CD4-positive, alpha-beta T cell treated with Interferon alpha-2 for 1 hour (primary cell): ENCODE data around the gene NOL9.

Experiments
- DNase-seq, 2 donors: peaks; one replicate each; pipeline ENCODE4 v3.0.0-alpha.2; 2020 to 2022

The NOL9 gene

DNA sequence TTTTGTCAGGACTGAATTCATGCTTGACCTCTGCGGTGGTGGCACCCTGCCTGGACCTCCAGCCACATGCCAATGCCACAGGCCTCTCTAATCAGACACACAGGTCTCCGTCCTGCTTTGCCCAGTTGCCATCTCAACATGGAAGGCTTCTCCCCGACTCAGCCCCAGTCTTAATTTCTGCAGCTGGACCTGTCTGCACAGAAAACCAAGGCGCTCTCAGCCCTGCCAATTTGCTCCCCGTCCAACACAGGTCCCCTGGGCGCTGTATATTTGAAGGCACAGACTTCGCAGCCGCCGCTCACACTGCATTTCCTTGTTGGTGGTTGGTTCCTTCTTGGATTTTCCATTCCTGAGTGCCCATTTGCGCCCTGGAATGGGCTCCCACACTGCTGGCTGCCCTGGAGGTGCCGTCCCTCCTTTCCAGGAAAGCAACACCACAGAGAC, 34.8 kb downstream of the NOL9 start:
- no peak for DNase-seq

DNA sequence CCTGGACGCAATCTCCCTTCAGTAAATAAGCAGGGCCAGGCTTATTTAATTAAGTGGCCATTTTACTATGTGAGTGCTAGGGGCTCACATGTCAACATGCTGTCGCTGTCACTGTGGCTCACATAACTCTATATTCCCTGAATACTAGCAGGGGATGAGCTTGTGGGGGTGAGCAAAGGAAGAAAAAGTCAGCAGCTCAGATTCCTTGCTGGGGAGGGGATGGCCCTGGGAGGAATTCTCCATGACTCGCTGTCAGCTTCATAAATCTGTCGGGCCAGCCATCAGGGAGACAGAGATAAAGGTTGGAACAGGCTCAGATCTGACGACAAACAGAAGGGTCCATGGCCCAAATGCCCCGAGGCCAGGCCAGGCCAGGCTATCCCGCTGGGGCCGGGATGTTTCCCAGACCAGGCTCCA, 36.9 kb downstream of the NOL9 start:
- DNase-seq: no peak

DNA sequence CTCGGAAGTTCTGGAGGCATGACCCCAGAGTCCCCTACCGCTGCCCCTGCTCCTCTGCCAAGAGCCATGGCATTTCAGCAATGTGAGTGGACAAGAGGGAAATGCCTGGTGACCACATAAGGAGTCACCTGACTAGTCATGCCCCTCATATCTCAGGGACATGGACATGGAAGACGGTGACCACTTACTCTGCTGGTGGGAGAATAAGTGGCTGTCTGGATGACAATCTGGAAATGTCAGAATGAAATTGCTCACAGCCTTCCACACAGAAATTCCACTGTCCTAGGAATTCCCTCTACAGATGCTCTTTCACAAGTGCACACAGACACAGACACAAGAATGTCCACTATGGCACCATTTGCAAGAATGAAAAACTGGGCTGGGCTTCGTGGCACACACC, 38.5 kb downstream of the NOL9 start:
- no peak for DNase-seq

DNA sequence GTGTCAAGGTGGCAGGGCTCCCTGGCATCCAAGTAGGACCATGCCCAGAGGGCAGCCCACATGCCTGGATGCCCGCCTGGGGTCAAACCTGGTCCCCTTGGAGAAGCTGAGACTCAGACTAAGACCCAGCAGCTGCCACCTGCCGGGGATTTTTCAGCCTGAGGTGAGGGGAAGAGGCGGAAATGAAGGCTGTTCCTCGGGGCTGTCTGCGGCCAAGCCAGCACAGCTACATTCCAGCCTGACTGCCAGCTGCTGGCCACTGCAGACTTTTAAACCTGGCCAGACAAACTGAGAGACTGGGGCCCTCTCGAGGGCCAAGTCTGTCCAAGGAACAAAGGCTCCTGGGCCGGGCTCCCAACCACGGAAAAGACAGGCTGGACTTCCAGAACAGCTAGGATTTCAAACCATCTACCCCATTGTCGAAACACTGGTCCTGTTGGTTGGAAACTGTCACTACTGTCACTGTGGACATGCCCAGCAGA, 41.0 kb downstream of the NOL9 start:
- no peak for DNase-seq

DNA sequence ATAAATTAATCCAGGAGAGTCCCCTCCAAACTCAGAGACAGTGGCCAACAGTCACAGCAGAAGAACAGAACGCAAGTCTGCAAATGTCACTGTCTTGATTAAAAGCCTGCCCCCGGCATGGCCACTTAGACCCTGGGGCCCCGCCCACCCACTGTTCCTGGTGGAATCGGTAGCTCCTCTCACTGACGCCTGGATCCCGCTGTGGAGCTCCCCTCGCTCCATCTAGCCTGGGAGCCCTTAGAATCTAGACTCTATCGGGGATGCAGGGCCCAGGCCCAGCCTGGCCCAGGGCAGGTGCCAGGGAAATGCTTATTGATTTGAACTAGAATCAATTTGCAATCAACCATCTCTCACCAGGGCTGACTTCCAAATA, 41.4 kb downstream of the NOL9 start:
- no peak for DNase-seq

DNA sequence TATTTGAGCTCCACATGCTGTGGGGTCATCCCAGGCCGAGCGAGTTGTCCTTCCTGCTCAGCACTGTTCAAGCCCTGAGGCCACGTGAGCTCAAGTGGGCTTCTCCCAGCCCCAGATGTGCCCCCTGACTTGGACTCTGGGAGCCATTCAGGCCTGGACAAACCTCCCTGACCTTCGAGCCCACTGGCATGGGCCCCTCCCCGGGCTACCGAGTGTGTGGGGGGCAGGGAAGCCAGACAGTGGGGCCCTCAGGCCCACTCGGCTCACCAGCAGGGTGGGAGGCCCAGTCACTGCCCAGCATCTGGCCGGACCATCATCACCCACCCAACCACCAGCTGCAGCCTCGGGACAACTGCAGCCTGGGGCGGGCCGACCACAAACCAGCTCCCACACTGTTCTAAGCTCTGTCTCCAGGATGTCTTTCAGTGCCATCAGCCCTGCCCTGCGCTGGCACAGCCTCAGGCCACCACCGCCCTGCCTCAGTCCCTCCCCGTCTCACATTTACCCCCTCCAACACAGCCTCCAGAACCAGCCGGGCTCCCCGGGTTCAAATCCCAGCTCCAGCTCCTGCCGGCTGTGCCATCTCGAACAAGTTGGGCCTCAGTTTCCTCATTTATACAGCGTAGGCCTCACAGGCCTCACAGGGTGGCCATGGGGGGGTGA, 41.9 kb downstream of the NOL9 start:
- no peak for DNase-seq

DNA sequence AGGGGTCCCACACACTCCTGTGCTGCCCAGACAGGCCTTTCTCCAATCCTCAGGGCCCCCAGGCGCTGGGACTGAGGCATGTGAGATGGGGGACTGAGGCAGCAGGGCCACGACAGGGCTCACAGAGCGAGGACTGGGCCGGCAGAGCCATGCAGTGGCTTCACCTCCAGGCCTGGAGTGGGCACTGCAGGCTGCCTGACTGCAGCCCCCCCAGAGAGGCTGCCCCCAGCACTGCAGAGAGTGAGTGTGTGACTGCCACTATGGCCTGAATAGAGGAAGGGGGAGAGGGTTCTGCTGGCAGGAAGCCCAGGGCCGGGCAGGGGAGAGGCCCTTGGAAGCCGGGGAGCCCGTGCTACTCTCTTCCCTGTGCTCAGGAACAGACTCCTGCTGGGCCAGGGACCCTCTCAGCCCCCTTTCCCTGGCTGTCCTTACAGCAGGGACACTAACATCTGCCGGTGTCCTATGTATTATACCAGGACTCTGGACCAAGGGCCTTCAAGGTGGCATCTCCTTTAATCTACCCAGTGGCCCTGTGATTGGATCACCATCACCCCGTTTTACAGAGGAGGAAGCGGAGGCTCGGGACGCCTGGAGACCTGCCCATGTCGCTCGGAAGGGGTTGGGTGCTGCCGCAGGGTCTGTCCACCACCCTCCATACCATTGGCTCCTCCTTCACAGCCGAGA, 42.6 kb downstream of the NOL9 start:
- no peak for DNase-seq

DNA sequence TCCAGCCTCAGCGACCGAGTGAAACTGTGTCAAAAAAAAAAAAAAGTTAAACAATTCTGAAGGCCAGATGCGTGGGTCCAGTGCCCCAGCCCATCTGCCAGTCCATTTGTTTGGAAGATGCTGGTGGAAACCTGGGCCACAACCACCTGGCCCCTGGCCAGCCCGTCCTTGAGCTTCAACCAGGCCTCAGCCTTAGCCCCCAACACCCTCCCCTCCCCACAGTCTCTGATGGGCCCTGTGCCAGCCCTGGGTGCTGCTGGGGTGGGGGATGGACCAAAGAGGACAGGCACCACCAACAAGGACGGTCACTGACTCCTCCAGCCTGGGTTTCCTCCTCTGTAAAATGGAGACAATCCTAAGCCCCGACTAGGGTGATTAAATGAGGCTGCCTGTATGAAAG, 43.3 kb downstream of the NOL9 start:
- no peak for DNase-seq

DNA sequence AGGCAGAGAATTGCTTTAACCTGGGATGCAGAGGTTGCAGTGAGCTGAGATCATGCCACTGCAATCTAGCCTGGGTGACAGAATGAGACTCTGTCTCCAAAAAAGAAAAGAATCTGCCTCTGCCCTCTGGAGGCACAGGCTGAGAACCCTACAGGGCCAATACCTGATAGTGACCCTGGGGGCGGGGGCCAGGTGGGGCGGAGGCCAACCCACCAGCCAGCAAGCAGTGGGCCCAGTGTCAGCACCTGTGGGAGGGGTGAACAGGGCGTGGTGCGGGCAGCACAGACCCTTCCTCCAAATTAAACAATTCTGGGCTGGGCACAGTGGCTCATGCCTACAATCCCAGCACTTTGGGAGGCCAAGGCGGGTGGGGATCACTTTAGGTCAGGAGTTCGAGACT, 43.8 kb downstream of the NOL9 start:
- DNase-seq: no peak

DNA sequence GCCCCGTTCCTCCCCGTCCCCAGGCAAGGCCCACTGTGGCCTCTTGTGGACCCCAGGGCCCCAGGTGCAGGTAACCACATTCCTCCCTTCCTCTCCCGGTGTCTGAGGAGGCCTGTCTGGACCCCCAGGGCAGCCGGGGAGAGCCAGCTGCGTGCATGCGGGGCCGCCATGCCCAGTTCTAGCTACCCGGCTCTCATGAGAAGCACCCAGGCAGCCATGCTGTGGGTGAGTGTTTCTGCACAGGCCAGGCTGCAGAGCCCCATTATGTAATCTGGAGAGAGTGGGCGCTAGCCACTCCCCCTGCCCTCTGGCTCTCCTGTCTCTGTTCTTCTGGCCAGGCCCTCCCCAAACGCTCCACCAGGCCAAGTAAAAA, 44.4 kb downstream of the NOL9 start:
- DNase-seq: no peak

DNA sequence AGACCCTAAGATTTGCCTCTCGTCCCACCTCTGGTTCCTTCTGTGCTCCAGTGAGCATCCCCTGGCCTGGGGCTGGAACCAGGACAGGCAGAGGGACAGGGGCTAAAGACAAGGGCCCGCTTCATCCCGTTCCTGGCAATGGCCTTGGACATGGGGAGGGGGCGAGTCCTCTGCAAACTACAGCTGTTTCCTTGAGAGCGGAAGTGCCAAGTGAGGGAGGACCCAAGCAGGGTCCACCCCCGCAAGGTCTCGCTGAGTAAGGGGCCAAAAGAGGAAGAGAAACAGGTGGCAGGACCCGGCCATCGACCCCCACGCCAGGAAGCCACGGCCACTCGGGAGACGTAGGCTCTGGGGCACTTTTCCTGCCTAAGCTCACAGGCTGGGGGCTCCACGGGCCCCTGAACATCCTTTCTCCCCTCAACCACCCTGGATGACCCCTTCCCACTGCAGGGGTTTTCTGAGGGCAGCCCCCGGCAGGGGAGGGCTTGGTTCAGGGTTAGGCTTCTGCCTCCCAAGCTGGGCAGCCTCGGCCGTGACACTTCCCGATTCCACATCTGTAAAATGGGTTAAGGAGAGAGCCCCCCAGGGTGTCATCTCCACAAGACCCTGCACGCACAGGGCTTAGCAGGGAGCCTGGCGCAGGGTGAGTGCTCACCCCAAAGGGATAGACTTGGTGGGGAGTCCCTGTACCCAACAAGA, 44.9 kb downstream of the NOL9 start:
- no peak for DNase-seq

DNA sequence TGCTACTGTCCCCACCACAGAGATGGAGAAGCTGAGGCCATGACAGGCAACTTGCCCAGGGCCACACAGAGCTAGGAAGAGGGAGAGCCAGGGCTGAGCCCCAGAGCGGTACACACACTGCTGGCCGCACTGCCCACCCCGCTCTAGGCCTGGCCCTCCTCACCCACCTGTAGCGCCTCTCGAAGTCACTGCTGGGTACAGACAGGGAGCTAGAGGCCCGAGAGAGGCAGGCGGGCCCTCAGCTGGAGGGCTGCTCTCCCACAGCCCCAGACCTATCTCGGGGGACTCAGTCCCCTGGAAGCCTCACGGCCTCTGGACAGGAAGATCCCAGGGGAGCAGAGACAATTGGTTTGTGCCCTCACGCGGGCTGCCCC, 45.5 kb downstream of the NOL9 start:
- no peak for DNase-seq

DNA sequence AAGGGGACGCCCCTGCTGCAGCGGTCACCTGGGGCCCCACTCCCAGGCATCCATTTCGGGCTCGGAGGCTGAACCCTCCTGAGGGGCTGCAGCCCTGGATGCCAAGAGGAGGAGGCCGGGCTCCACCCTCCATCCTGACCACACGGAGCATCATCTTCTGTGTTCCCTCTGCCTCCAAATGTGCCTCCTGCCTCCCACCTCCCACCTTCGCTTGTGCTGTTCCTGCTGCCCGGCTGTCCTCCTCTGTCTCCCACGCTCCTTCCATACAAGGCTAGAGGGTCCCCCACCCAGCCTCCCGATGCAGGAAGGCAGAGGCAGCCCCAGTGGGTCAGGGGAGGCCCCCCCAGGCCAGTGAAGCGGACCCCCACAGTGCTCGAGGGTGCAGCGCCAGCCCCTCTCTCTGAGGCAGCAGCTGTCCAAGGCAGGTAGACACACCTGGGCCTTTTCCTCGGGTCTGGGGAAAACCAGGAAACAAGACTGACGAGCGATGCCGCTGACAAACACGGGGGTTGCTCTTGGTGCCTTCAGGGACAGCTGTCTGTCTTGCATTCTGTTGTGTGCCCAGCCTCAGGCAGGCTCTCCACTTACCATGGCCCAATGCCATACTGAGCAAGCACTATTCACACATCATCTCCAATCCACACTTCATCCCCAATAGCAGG, 46.0 kb downstream of the NOL9 start:
- no peak for DNase-seq

DNA sequence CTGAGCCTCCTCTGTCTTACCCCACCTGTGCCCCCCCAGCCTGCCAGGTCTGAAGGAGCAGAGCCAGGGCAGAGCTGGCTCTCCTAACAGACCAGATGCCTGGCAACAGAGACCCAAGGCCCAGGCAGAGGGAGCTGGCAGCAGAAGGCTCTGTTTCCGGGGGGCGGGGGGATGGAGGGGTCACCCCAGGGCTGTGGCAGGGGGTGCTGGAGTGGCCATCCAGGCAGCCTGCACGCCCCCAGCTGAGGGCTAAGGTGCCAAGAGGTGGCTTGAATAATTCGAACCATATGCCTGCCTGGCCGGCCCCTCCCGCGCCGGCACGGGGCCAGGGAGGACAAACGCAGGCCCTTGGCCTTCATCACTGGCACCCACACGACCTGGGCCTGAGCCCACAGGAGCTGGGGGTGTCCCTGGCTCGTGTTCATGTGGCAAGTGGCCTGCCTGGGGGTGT, 46.8 kb downstream of the NOL9 start:
- no peak for DNase-seq

DNA sequence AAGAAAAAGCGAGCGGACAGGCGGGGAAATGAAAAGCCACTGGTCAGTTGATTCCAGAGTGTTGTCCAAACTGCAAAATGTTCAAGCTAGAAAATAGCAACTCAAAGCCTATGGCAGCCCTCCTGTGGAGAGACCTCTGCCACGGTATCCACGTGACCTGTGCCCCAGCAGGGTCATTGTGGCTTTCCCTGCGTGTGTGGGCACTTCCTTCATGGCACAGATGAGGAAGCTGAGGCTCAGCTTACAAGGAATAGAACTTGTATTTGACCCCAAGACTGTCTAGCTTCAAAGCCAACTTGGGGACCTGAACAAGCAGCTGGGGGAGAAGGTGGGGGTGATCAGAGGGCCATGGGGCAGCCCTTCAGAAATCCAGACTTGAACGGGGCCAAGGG, 47.3 kb downstream of the NOL9 start:
- no peak for DNase-seq

DNA sequence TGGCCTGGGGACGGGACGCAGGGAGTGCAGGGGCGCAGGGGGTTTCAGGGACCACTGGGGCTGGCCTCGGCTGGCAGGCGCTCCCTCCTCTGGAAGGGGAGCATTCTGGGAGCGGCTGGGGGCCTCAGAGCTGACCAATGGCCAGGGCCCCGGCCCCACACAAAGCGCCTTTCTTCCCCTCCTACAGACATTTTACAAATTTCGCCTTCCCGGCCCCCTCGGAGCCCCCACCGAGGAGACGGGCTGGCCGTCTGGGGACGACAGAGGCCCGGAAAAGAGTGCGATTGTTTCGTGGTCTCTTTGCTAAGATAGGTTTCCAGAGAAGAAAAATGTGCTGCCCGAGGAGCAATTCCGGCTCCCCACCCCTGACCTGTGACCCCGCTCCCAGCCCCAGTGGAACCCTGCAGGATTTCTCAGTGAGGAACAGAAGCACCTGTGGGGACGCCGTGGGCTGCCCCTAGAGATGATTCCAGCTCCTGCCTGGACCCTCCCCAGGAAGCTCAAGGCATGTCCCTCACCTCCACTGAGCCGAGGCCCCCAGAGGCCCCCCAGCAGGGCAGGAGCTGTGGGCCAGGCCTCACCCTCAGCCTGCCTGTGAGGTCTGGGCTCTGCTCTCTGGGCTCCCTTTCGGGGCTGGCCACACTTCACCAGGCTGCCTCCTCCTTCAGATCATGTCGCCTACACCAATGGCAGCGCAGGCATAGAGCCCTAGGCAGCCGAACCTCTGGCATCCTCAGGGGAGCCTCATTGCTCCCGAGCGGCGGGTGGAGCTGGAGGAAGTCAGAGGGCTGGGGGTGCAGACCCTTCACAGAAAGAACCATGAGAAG, 47.9 kb downstream of the NOL9 start:
- DNase-seq: no peak

DNA sequence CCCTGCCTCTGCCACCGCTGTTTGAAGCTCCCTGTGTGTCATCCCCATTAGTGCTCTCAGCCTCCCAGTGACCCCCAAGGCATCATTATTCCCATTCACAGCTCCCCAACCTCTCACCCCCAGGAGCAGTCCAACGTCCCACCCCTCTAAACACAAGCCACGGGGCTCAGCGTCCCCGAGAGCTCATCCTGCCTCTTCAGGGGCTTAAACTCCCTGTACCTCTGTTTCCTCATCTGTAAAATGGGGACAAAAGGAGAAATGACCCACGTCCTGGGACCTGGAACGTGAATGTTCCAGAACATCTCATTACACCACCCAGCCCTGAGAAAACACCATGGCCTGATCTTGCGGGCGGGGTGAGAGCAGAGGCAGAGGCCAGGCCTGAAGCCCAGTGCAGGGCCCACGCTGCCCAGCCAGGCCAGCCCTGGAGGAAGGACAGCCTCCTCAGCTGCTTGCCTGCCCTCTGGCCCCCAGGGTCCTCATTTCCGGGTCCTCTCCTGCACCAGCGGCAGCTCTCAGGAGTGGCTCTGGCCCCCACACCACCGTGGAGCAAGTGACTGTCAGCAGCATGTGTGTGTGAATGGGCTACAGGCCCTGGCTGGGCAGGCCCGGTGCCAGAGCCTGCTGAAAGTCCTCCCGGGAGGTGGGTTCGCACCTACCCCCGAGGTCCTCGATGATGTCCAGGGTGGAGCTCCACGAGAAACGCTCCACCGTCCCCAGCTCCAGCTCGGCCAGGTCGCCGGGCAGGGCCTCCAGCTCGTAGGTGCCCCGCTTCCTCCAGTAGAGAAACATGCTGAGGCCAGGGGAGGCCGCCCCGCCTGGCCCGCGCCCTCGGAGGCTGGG, 48.7 kb downstream of the NOL9 start:
- no peak for DNase-seq

DNA sequence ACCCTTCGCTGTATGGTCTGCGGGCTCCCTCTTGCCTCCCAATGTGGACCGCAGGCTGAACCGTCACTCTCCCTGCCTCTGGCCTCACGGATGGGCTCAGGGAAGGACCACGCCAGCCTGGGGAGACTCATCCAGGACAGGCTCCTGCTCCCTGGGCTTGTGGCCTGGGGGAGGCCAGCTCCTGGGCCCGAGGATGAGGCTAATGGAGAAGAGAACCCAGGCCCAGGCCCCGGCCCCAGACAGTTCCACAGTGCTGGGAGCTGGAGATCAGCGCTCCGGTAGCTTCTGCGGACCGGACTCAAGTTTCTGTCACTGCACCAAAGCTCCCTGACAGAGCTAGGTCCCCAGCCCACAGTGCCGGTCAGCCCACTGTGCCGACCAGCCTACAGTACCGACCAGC, 49.4 kb downstream of the NOL9 start:
- no peak for DNase-seq

DNA sequence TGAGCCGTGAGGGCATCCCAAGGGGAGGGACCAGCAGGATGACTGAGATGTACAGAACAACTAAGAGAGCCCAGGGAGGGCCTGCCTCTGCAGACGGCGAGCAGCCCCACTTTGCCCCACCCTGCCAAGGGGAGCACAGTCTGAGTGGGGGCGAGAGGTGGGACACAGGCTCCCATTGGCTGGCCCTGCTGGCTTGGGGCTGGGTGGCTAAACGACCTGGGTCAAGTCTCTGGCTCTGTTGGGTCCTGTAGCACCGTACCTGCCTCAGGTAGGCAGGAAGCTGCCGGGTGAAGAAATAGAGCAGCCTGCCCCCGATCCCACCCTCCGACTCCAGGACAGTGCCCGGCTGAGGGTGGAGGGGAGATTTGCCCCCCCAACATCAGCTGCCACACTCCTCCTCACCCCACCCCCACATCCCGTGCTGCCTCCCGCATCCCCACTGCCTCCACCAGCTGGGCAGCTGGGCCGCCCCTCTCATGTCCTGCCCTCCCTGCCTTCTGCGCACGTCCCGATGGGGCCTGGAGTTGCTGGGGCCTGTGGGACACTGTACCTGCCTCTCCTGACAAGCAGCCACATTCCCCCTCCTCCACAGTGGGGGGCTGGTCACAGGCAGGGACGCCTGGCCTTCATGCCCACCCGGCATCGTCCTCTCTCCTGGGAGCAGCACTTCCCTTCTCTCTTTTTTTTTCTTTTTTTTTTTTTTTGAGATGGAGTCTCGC, 50.3 kb downstream of the NOL9 start:
- DNase-seq: no peak

DNA sequence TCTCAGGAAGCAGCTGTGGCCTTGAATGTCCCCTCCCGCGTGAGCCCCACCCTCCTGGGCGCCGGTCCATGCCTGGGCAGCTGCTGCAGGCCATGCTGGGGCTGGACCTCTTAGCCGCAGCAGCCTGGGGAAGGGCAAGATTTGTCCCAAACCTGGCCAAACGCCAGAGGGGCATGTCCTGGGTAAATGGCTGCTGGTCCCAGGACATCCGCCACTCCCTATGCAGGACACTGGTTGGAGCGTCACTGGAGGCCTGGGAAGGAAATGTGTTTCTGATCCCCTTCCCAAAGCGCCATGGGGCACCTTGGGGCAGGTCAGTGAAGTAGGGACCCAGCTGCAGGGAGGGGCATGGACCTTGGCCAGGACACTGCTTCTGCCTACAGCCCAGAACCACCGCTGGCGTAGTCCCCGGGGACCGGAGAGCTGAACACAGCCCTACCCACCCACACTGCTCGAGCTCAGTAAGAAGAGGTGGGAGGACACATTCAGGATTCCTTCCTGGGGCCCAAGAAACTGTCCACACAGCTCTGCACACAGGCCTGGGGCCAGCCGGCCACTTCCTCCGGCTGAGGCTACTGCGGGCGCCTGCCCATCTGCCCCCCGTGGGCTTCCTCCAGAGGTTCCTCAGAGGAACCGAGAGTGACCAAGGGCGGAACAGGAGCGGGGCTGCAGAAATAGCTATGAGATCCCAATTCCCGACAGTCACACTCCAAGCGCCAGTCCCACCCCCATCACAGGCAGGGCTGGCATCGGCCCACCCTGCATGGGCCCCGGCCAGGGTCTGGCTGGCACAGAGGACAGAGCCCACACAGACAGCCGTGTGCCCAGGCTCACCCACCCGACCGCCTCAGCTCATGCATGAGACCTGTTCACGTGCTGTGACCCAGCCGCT, 52.1 kb downstream of the NOL9 start:
- DNase-seq: no peak
